ENCODE results near the gene ARSK.

- TF ChIP-seq SIN3A (IDR thresholded peaks at IDR 0.05; ENCODE audit: borderline replicate concordance, low read depth, low read length) (no peak), SMAD3 (CRISPR knock-in tag; IDR thresholded peaks at IDR 0.05) (no peak), ZNF687 (CRISPR knock-in tag; IDR thresholded peaks at IDR 0.05) (no peak), CTCF (CRISPR knock-in tag; IDR thresholded peaks at IDR 0.05) (no peak), POLR2A (IDR thresholded peaks at IDR 0.05; ENCODE audit: insufficient read depth in 1 of 2, low read depth in 2 of 2, low read length in 2 of 2) (no peak), HNF4G (IDR thresholded peaks at IDR 0.05; ENCODE audit: borderline replicate concordance, low read depth, low read length) (no peak), HNF4G (CRISPR knock-in tag; IDR thresholded peaks at IDR 0.05; ENCODE audit: borderline replicate concordance, low read depth) (no peak), ZNF766 (CRISPR knock-in tag; IDR thresholded peaks at IDR 0.05; ENCODE audit: borderline replicate concordance) (no peak)
These were observed 45.7 kb downstream of the ARSK start for GRCh38 chr5:95600557-95600956.

Data from HepG2 (cell line).